ENCODE results near the gene CPNE4.

DNA sequence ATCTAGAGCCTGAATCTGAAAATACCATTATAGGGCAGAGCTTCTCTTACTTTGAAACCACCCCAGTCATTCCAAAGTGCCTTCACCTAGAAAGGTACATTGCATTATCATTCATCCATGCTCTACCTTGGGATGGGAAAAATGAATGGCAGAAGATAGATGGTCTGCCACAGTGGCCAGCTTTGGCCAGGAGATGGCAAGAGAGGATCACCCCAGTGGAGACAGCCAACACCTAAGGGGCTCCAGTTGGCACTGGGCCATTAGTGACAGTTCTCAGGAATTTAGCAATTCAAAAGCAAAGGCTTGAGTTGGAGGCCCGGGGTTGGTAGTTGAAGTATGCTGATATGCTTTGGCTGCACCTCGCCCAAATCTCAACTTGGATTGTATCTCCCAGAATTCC is 278.4 kb downstream of the CPNE4 start:
- TF ChIP-seq POLR2A (IDR thresholded peaks at IDR 0.05; ENCODE audit: low read length) (no peak), GATA1 (IDR thresholded peaks at IDR 0.05; ENCODE audit: low read depth, low read length) (no peak)

Measured in erythroblast (primary cell).